IPS-NIHi7 (cell line): ENCODE data around the gene KCNJ9.

ENCODE experiments used
- DNase-seq: peaks from one replicate; pipeline ENCODE4 v3.0.0; 2012; ENCODE audit warnings: mixed read lengths; ENCODE audit errors: extremely low spot score

Gene KCNJ9

GRCh38 chr1:160087118-160087662 is 5.9 kb downstream of the KCNJ9 start:
- no peak for DNase-seq

- no peak for DNase-seq
Observed at GRCh38 chr1:160089883-160090282, 8.5 kb downstream of the KCNJ9 start.

DNA sequence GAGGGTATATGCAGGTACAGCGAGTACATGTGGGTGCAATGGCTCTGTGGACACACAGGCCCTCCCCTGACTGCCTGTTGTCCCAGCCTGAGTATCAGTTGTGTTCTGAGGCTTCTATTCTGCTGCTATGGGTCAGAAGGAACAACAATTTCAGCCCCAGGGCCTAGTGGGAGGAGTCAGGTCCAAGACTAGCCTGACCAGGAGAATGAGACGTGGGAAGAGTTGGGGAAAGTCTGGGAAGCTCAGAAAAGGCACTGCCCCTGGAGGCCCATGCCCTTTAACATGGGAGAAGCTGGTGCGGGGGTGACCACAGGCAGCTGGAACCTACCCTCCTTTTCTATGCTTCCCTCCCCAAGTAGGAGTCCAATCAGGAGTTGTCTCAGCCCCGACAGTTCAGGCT is 9.4 kb downstream of the KCNJ9 start:
- no peak for DNase-seq

DNA sequence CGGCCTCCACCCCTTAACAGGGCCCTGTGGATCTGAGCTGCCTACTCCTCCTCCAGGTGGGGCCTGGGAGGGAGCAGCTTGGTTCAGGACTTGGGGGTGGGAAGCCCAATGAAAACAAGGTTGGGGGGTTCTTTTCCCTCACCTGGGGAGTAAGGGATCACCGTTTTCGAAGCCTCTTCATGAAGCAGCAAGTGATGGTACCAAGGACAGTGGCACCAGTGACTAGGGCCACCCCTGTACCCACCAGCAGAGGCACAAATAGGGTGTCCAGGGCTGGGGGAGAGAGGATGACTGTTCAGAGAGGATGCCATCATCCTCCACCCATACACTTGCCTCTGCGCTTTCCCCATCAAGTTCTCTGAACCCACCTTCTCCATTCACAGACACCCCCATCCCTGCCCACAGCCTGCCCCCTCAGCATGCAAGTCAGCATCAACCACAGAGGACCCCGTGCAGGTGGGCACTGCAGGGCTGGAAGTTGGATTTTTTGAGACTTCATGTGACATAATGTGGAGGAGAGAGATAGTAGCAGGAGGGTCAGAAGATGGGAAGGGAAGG is 10.4 kb downstream of the KCNJ9 start:
- no peak for DNase-seq

GRCh38 chr1:160092366-160093068 is 11.2 kb downstream of the KCNJ9 start:
- no peak for DNase-seq

GRCh38 chr1:160093069-160093395 is 11.7 kb downstream of the KCNJ9 start:
- no peak for DNase-seq

DNA sequence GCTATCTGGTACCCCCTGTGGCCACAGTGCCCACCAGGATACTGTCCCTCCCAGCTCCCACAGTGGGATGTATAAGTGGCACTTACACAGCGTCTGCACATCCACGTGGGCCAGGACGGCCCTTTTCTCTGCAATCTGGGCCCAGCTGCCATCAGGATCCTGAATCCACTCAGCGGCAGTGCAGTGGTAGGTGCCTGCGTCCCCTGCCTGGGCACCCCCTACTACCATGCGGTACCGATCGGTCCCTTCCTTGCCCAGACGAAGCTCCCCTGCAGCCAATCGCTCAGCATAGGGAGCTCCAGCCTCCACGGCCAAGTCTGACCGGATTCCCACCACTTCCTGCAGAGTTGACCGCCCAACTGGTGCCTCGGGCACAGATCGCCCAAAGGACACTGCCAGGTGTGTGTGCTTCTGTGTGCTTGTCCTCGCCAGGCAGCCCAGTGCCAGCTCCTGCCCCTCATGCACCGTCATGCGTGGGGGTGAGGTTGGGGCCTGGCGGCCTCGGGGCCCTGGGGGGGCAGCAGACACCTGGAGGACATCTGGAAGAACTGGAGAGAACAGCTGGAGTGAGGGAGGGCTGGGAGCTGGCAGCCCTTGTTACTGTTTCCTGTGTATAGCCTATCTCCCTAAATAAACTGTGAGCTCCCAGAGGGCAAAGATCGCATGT is 12.4 kb downstream of the KCNJ9 start:
- DNase-seq: no peak

- DNase-seq: no peak
Observed at GRCh38 chr1:160094291-160094625, 12.9 kb downstream of the KCNJ9 start.

DNA sequence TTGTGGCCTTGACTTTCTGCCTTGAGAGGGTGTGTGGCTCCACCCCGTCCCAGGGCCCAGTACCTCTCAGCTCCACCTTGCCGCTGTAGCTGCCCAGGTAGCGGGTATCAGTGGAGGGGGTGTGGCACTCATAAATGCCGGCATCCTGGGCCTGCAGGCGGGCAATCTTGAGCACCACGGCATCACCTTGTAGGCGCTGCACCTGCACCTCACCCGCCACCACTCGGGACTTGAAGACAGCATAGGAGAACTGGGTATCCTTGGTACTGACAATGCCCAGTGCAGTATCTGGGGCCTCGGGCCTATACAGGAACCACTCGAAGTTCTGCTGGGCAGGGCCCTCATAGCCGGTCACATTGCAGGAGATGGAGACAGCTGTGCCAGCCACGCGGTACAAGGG is 13.5 kb downstream of the KCNJ9 start:
- DNase-seq: no peak

- peak; percentile 59 for DNase-seq
Observed at GRCh38 chr1:160095382-160096105, 14.2 kb downstream of the KCNJ9 start.

GRCh38 chr1:160096274-160097116 is 15.2 kb downstream of the KCNJ9 start:
- no peak for DNase-seq

- DNase-seq: no peak
Observed at GRCh38 chr1:160097151-160097910, 16.0 kb downstream of the KCNJ9 start.

DNA sequence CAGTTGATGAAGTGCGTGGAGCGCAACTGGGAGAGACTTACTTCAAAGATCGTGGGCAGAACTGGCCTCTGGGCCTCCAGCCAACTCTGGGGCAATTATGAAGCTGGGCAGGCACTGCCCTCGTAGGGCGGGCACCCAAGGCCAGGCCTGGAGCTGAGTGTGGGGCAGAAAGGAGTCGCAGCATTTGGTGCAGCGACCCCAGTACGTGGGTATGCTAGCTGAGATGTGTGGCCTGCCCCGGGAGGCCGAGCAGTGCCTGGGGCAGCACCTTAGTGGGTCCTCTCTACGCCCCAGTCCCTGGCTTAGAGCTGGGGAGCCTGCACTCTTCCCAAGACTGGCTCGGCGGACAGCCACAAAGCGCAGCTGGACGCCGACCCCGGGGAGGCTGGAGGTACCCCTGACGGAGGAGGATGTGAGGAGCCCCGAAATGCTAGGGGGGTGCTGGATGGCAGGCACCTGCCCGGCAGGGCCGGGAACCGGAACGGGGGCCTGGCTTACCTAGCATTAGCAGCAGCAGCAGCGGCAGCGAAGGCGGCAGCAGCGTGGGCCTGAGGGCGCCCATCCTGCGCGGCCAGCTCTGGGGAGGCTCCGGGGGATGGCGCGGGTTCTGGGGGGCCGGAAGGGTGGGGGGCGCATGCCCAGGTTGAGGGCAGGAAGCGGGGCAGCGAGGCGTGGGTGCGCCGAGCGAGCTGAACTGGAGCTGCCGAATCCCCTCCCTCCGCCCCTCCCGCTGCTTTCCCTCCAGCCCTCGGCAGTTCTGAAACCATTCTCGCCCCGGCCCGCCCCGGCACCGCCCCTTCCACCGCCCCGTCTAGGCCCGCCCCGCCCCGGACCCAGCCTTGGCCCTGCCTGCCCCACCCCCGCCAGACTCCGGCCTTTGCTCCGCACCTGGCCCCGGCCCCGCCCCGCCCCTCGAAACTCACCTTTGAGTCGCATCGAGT is 16.8 kb downstream of the KCNJ9 start, which contains the start of gene IGSF8:
Gene IGSF8, minus strand, starts transcription at position 709 of the 941 bp plus-strand sequence. Its CDS starts 147 bp downstream, at position 562.
- peak; percentile 89 for DNase-seq

- peak; percentile 98 for DNase-seq
Observed at GRCh38 chr1:160098852-160099561, 17.7 kb downstream of the KCNJ9 start.

- DNase-seq: no peak
Observed at GRCh38 chr1:160099716-160100375, 18.5 kb downstream of the KCNJ9 start.

- peak; percentile 87 for DNase-seq
Observed at GRCh38 chr1:160101037-160101716, 19.8 kb downstream of the KCNJ9 start.

GRCh38 chr1:160101717-160102522 is 20.6 kb downstream of the KCNJ9 start:
- no peak for DNase-seq
